HL-60/S4 treated with retinoic acid at 250 ng/mL for 4 days and 3 days (cell line): ENCODE measurements around the gene POM121L2.

Source experiments
- in situ Hi-C: fragments of 300-500 bp; cut with MboI; formaldehyde crosslinking; loops from 2 replicates; pipeline ENCODE4 v1.7.0; 2022; ENCODE audit warnings: low sequenced_read_pairs

POM121L2 gene

GRCh38 chr6:27312146-27312949, at the start of gene POM121L2:
TSS of gene POM121L2 (minus strand) at chr6:27312273. CDS start at chr6:27312170, 103 bp downstream.
- in situ Hi-C loops, result no loop called here

GRCh38 chr6:27359231-27359630, 47.2 kb upstream of the POM121L2 start:
- in situ Hi-C loops, result no loop called here

GRCh38 chr6:27358786-27359185, 46.7 kb upstream of the POM121L2 start:
- in situ Hi-C loops, result no loop called here

- in situ Hi-C loops, result no loop called here
Measured at GRCh38 chr6:27352850-27353249, 40.8 kb upstream of the POM121L2 start.

GRCh38 chr6:27334141-27334540, 22.1 kb upstream of the POM121L2 start:
- in situ Hi-C loops, result no loop called here

GRCh38 chr6:27333642-27334040, 21.6 kb upstream of the POM121L2 start:
- in situ Hi-C loops, result no loop called here

GRCh38 chr6:27332692-27333641, 20.9 kb upstream of the POM121L2 start:
- in situ Hi-C loops, result no loop called here

- in situ Hi-C loops, result no loop called here
Measured at GRCh38 chr6:27327023-27327738, 15.1 kb upstream of the POM121L2 start.

GRCh38 chr6:27321901-27322300, 9.8 kb upstream of the POM121L2 start:
- in situ Hi-C loops, result no loop called here

GRCh38 chr6:27321370-27321769, 9.3 kb upstream of the POM121L2 start:
- in situ Hi-C loops, result no loop called here

- in situ Hi-C loops, result no loop called here
Measured at GRCh38 chr6:27318973-27319372, 6.9 kb upstream of the POM121L2 start.

- in situ Hi-C loops, result no loop called here
Measured at GRCh38 chr6:27314046-27314445, 2.0 kb upstream of the POM121L2 start.

- in situ Hi-C loops, result no loop called here
Measured at GRCh38 chr6:27312950-27313271, 838 bp upstream of the POM121L2 start.

- in situ Hi-C loops, result no loop called here
Measured at GRCh38 chr6:27311806-27312145, 297 bp downstream of the POM121L2 start.

GRCh38 chr6:27303613-27304272, 8.3 kb downstream of the POM121L2 start:
- in situ Hi-C loops, result no loop called here

GRCh38 chr6:27297857-27298730, 14.0 kb downstream of the POM121L2 start:
- in situ Hi-C loops, result no loop called here

- in situ Hi-C loops, result no loop called here
Measured at GRCh38 chr6:27297484-27297856, 14.6 kb downstream of the POM121L2 start.

- in situ Hi-C loops, result no loop called here
Measured at GRCh38 chr6:27296106-27296783, 15.8 kb downstream of the POM121L2 start.

GRCh38 chr6:27295301-27296079, 16.6 kb downstream of the POM121L2 start:
- in situ Hi-C loops, result no loop called here
